Neutrophil (primary cell): ENCODE data around the gene ZNF749.
A peak's percentile ranks its signal among the peaks of the same experiment; 100 is the strongest.

Experiments used
- H3K27ac ChIP-seq: fragments of 200-600 bp; sonication (generic); 2 replicates; pipeline ENCODE4 v1.5.1; 2016; ENCODE audit warnings: mild to moderate bottlenecking, moderate library complexity
- H3K27me3 ChIP-seq: fragments of 200-600 bp; sonication (generic); 2 replicates; pipeline ENCODE4 v1.6.0; 2016; ENCODE audit warnings: mild to moderate bottlenecking
- H3K36me3 ChIP-seq: fragments of 200-600 bp; sonication (generic); 2 replicates; pipeline ENCODE4 v1.5.1; 2017
- H3K4me1 ChIP-seq, 2 experiments: fragments of 200-600 bp in 1 of 2; sonication (generic) in 1 of 2; 1 replicate in 1 of 2; 2 replicates in 1 of 2; pipeline versions ENCODE4 v1.5.1 to v1.6.1; 2013 to 2016; ENCODE audit warnings: low read depth in 1 of 2, low read length in 1 of 2, mild to moderate bottlenecking in 1 of 2, moderate library complexity in 1 of 2; ENCODE audit not compliant: control insufficient read depth in 1 of 2, insufficient read depth in 1 of 2
- H3K4me3 ChIP-seq, 2 experiments: fragments of 200-600 bp in 1 of 2; sonication (generic) in 1 of 2; 1 replicate in 1 of 2; 2 replicates in 1 of 2; pipeline ENCODE4 v1.5.1; 2013 to 2016; ENCODE audit warnings: low read depth in 1 of 2, low read length in 1 of 2, mild to moderate bottlenecking in 1 of 2, moderate library complexity in 1 of 2
- H3K9me3 ChIP-seq: fragments of 200-600 bp; sonication (generic); 2 replicates; pipeline ENCODE4 v1.5.1; 2016
- CTCF ChIP-seq: fragments of 200-600 bp; sonication (generic); IDR thresholded peaks from 2 replicates; pipeline ENCODE4 v1.5.1; 2016; ENCODE audit warnings: antibody characterized with exemption

ZNF749 gene

GRCh38 chr19:57434386-57435061 is 601 bp upstream of the ZNF749 start:
- TF ChIP-seq CTCF = no peak
- no peak overlapping the region for H3K27ac ChIP-seq
- H3K4me3 ChIP-seq = peak overlapping the region; percentile 61 to 68

GRCh38 chr19:57436417-57436816 is 1.3 kb downstream of the ZNF749 start:
- H3K9me3 ChIP-seq = no peaks in the 10 kb centered on the region
- no peak overlapping the region for H3K4me3 ChIP-seq
- peaks cover 14 to 17% of the 10 kb centered on the region in 2 experiments for H3K4me1 ChIP-seq
- no peak for TF ChIP-seq CTCF
- no peaks in the 10 kb centered on the region for H3K36me3 ChIP-seq
- H3K27me3 ChIP-seq = no peaks in the 10 kb centered on the region
- no peak overlapping the region for H3K27ac ChIP-seq

More at GRCh38 chr19:57434386-57435061, 601 bp upstream of the ZNF749 start:
- peaks cover 14 to 17% of the 10 kb centered on the region in 2 experiments for H3K4me1 ChIP-seq
- no peaks in the 10 kb centered on the region for H3K36me3 ChIP-seq
- no peaks in the 10 kb centered on the region for H3K9me3 ChIP-seq
- H3K27me3 ChIP-seq = no peaks in the 10 kb centered on the region

- TF ChIP-seq CTCF = no peak
- no peaks in the 10 kb centered on the region for H3K27me3 ChIP-seq
- H3K36me3 ChIP-seq = no peaks in the 10 kb centered on the region
- H3K4me1 ChIP-seq = peaks cover 14 to 17% of the 10 kb centered on the region in 2 experiments
- no peak overlapping the region for H3K27ac ChIP-seq
- no peak overlapping the region for H3K4me3 ChIP-seq
- H3K9me3 ChIP-seq = peaks cover 2% of the 10 kb centered on the region
Observed at GRCh38 chr19:57437931-57438330, 2.8 kb downstream of the ZNF749 start.

- Histone ChIP-seq H3K36me3 (no peaks in the 10 kb centered on the region), H3K4me3 (no peak overlapping the region), H3K9me3 (peaks cover 11% of the 10 kb centered on the region), H3K27ac (no peak overlapping the region), H3K4me1 (peaks cover 14 to 17% of the 10 kb centered on the region in 2 experiments), H3K27me3 (no peaks in the 10 kb centered on the region)
- no peak for TF ChIP-seq CTCF
Observed at GRCh38 chr19:57438925-57439324, 3.8 kb downstream of the ZNF749 start.

GRCh38 chr19:57441979-57442752 is 7.0 kb downstream of the ZNF749 start:
- Histone ChIP-seq H3K9me3 (peaks cover 14% of the 10 kb centered on the region), H3K4me1 (no peaks in the 10 kb centered on the region), H3K36me3 (no peaks in the 10 kb centered on the region), H3K27me3 (no peaks in the 10 kb centered on the region), H3K4me3 (no peak overlapping the region), H3K27ac (no peak overlapping the region)
- TF ChIP-seq CTCF = no peak
